SU-DHL-6 (cell line): Measurements from ENCODE around the gene DYNC1LI2.

Experiments
- CTCF ChIP-seq: fragments of 200-600 bp; sonication (generic); IDR thresholded peaks from one replicate; pipeline ENCODE4 v1.5.1; 2017; ENCODE audit warnings: antibody characterized with exemption, mild to moderate bottlenecking, low read length, moderate library complexity; ENCODE audit not compliant: insufficient read depth, poor library complexity, severe bottlenecking
- EZH2phosphoT487 ChIP-seq: fragments of 200-600 bp; sonication (generic), shearing (Covaris generic); conservative IDR thresholded peaks from 2 replicates; pipeline ENCODE4 v1.6.1; 2018; ENCODE audit warnings: mild to moderate bottlenecking, antibody characterized with exemption, low read length, moderate library complexity, mixed read lengths

GRCh38 chr16:66758086-66758485, 6.7 kb upstream of the DYNC1LI2 start:
- no peak for TF ChIP-seq CTCF
- TF ChIP-seq EZH2phosphoT487 = no peak
